Right hindlimb (tissue), 1 donor: ENCODE data around the gene DSCAML1.

Experiments
- DNase-seq: peaks from one replicate; pipeline ENCODE4 v3.0.0-alpha.2; 2018

The DSCAML1 gene

GRCh38 chr11:117478126-117478860 is 318.7 kb downstream of the DSCAML1 start:
- DNase-seq, result no peak

GRCh38 chr11:117477721-117478120 is 319.3 kb downstream of the DSCAML1 start:
- no peak for DNase-seq

- no peak for DNase-seq
These were observed 320.4 kb downstream of the DSCAML1 start for GRCh38 chr11:117476531-117477142.

GRCh38 chr11:117475716-117476530 is 321.1 kb downstream of the DSCAML1 start:
- DNase-seq, result no peak

GRCh38 chr11:117473481-117474091 is 323.4 kb downstream of the DSCAML1 start:
- no peak for DNase-seq

- no peak for DNase-seq
These were observed 325.2 kb downstream of the DSCAML1 start for GRCh38 chr11:117471776-117472175.

GRCh38 chr11:117470576-117470975 is 326.4 kb downstream of the DSCAML1 start:
- DNase-seq, result no peak

GRCh38 chr11:117468888-117469287 is 328.1 kb downstream of the DSCAML1 start:
- no peak for DNase-seq

- DNase-seq, result no peak
These were observed 329.2 kb downstream of the DSCAML1 start for GRCh38 chr11:117467770-117468169.

GRCh38 chr11:117466966-117467365 is 330.1 kb downstream of the DSCAML1 start:
- DNase-seq, result no peak

GRCh38 chr11:117465236-117465997 is 331.6 kb downstream of the DSCAML1 start:
- no peak for DNase-seq

- DNase-seq, result no peak
These were observed 332.2 kb downstream of the DSCAML1 start for GRCh38 chr11:117464778-117465177.

GRCh38 chr11:117462864-117463247 is 334.2 kb downstream of the DSCAML1 start:
- no peak for DNase-seq

GRCh38 chr11:117462183-117462863 is 334.7 kb downstream of the DSCAML1 start:
- DNase-seq, result no peak

- no peak for DNase-seq
These were observed 335.4 kb downstream of the DSCAML1 start for GRCh38 chr11:117461396-117462182.

- no peak for DNase-seq
These were observed 337.1 kb downstream of the DSCAML1 start for GRCh38 chr11:117459979-117460300.

GRCh38 chr11:117459123-117459978 is 337.7 kb downstream of the DSCAML1 start:
- no peak for DNase-seq

GRCh38 chr11:117458275-117459122 is 338.5 kb downstream of the DSCAML1 start:
- DNase-seq, result no peak

- DNase-seq, result no peak
These were observed 339.2 kb downstream of the DSCAML1 start for GRCh38 chr11:117457835-117458234.
